GM21786 (cell line): ENCODE measurements around the gene ZNF74.

Experiments
- ATAC-seq: cut with Tn5 transposase; IDR thresholded peaks from one replicate; pipeline ENCODE4 v1.9.1; 2021; ENCODE audit not compliant: unreplicated experiment

ZNF74 gene

GRCh38 chr22:20418211-20418788 lies 24.3 kb downstream of the ZNF74 start:
- no peak for ATAC-seq

GRCh38 chr22:20419664-20419951 lies 25.7 kb downstream of the ZNF74 start:
- ATAC-seq: no peak

GRCh38 chr22:20420157-20420842 lies 26.3 kb downstream of the ZNF74 start:
- ATAC-seq: no peak

DNA sequence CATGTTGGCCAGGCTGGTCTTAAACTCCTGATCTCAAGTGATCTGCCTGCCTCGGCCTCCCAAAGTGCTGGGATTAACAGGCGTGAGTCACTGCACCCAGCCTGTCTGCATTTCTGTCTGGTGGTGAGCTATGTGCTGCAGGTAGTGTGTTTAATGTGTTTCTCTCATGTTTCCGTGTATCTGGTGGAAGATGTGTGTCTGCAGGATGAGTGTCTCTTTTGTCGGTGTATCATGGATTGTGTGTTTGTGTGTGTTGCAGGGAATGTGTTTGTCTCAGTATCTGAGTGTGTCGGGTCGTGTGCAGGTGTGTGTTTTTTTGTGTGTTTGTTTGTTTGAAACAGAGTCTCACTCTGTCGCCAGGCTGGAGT lies 27.5 kb downstream of the ZNF74 start:
- no peak for ATAC-seq

GRCh38 chr22:20422271-20423007 lies 28.5 kb downstream of the ZNF74 start:
- ATAC-seq: no peak

- ATAC-seq: no peak
Observed at GRCh38 chr22:20423008-20423905, 29.3 kb downstream of the ZNF74 start.

- no peak for ATAC-seq
Observed at GRCh38 chr22:20423906-20424551, 30.1 kb downstream of the ZNF74 start.

GRCh38 chr22:20424568-20424931 lies 30.6 kb downstream of the ZNF74 start:
- ATAC-seq: no peak

DNA sequence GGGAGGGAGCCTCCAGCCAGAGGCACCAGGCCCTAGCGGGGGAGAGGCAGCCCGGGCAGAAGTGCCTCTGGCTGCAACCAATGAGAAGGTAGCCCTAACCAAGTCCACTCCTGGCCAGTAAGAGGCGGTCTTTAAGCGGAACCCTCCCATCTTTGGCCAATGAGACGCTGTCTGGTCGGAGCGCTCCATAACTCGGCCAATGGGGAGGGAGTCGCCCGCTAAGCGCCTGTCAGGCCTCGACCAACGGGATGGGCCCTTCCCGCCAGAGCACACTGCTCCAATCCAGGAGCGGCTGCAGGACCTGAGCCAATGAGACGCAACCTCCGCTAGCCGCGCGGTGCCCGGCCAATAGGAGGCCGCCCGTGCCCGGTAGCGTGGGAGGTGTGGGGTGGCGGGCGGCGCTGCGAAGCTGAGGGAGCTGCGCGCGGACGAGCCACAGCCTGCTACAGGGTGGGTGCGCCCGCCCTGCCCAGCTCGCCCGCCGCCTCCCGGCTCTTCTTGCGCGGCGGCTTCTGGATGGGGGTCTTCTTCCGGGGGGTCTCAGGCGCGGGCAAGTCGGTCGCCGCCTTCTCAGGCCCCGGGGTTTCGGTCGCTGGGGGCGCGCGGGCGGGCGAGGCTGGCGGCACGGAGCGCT lies 31.1 kb downstream of the ZNF74 start:
- ATAC-seq: no peak

DNA sequence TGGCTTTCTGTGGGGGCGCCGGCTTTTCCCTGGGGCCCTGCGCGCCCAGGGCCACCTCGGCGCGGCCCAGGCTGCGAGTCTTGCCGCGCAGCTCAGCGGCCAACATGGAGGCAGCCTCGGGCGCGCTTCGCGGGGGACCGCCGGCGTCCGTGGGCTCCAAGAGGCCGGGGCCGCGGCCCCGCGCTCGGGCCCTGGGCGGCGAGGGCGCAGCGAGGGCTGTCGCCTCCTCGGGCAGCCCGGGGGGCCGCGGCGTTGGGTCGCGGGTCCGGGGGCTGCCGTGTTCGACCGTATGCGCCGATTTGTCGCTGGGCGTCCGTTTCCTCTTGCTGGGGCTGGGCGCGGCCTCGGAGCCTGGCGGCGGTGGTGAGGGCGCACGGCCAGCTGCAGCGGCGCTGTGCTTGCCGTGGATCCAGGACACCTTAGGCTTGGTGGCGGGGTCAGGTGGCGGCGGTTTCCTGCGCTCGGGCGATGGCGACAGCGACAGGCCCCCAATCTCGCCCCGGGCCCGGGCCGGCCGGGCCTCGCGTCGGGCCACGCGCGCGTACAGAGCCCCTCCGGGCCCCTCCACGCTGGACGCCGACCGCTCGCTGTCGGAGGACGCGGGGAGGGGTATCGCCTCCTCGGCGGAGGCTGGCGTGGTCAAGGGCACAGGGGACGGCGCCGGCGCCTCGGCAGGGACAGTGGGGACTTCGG lies 31.8 kb downstream of the ZNF74 start:
- no peak for ATAC-seq

GRCh38 chr22:20426259-20426615 lies 32.3 kb downstream of the ZNF74 start:
- no peak for ATAC-seq

- ATAC-seq: no peak
Observed at GRCh38 chr22:20427104-20427944, 33.4 kb downstream of the ZNF74 start.

DNA sequence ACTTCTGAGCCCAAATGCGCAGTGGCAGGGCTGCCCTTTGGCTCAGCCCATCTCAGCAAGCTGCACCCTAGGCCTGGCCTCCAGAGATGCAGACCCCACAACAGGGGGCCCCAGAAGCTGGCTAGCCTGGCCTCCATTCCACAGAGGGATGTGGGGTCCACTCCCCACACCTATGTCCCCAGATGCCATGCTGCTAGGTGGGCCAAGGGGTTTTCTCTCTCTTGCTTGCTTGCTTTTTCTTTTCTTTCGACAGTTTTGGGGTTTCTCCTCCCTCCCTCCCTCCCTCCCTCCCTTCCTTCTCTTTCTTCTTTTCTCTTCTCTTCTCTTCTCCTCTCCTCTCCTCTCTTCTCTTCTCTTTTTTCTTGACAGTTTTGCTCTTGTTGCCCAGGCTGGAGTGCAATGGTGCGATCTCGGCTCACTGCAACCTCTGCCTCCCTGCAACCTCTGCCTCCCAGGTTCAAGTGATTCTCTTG lies 34.0 kb downstream of the ZNF74 start:
- ATAC-seq: no peak

DNA sequence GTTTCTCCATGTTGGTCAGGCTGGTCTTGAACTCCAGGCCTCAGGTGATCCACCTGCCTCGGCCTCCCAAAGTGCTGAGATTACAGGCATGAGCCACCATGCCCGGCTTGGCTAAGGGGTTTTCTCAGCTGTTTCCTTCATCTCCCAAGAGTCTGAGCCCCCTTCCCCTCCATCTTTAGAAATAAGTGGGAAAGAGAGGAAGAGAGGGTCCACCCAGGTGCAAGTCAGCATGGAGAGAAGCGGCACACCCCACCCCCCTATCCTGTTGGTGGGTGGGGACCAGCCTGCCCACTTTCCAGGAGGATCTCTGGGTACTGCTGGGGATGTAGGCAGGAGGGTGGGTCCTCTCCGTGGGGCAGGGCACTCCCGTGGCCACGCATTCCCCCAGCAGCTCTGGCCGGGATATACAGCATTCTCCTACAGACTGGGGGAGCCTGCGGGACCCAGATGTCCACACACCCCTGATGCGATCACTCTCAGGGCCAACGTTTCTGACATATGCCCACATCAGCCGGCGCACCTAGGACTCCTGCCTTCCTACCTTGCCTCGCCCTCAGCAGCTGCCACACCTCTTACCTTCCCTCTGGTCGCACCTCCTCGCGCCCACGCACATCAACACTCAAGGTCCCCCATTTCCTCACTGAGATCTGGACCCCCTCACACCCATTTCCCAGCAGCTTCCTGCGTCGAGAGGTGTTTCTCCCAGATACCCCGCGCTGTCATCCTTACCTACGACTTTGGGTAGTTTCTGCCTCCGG lies 34.7 kb downstream of the ZNF74 start:
- ATAC-seq: no peak

GRCh38 chr22:20429254-20430100 lies 35.5 kb downstream of the ZNF74 start:
- no peak for ATAC-seq

DNA sequence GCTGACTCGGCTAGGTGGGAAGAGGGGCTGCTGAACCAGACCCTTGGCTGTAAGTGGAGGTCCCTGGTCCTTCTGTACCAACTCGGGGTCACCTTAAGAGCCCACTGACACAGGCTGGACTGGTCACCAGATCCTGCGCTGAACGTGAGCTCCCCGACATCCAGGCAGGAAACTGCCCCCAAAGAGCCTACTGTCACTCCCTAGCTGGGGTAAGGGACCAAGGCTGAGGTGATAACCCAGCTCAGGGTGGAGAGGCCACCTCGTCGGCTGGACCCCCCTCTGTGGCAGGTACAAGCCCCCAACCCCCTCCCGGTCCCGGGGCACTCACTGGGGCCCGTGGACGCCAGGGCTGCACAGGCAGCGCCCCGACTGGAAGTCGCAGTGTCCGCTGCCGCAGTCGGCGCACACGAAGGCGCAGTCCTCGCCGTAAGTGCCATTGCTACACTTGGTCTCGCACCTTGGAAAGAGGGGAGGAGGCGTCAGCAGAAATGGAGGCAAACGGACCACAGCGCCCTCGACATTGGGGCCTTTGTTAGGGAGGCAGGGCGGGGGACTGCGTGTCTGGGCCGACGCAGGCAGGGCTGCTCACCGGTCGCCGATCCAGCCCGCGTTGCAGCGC lies 36.3 kb downstream of the ZNF74 start:
- ATAC-seq: no peak
